OCI-LY7 (cell line): ENCODE measurements around the gene RETSAT. TPM values are rescaled to one million over a fixed set of nuclear protein-coding genes. Genes with fewer than 3 reads are reported as not detected.

Experiments
- BruUV-seq: library from RNA; stranded (reverse); fragments of 400-500 nt; replicated peaks from 2 replicates; lab custom pipeline; 2021; lab: Mats Ljungman, UMichigan
- CTCF ChIA-PET: fragments of 300-600 bp; sonication (Branson Sonifier 250); formaldehyde crosslinking; loops from one replicate; lab custom pipeline; 2022; ENCODE audit warnings: antibody characterized with exemption; ENCODE audit not compliant: unreplicated experiment; lab: Charles Lee
- POLR2A ChIA-PET: fragments of 300-600 bp; sonication (Branson Sonifier 250); formaldehyde crosslinking; loops from one replicate; lab custom pipeline; 2022; ENCODE audit warnings: antibody characterized with exemption; lab: Charles Lee
- DNase-seq: peaks from one replicate; pipeline ENCODE4 v3.0.0-alpha.2; 2015; ENCODE audit warnings: low spot score
- H2AFZ ChIP-seq: fragments of 200-600 bp; sonication (generic), shearing (Covaris generic); 2 replicates; pipeline ENCODE4 v1.6.1; 2014; ENCODE audit warnings: mild to moderate bottlenecking, antibody characterized with exemption, low read length, moderate library complexity
- H3K27ac ChIP-seq: fragments of 200-600 bp; sonication (generic); 2 replicates; pipeline ENCODE4 v1.5.1; 2014; ENCODE audit warnings: mixed run types, low read depth, mild to moderate bottlenecking, moderate library complexity, low read length, inconsistent platforms; ENCODE audit not compliant: poor library complexity, severe bottlenecking
- H3K36me3 ChIP-seq: fragments of 200-600 bp; sonication (generic); 2 replicates; pipeline ENCODE4 v1.6.1; 2014; ENCODE audit warnings: mild to moderate bottlenecking, antibody characterized with exemption, low read length, moderate library complexity, mixed read lengths; ENCODE audit not compliant: insufficient read depth
- H3K4me1 ChIP-seq: fragments of 200-600 bp; sonication (generic); 2 replicates; pipeline ENCODE4 v1.5.1; 2014; ENCODE audit warnings: mild to moderate bottlenecking, low read length; ENCODE audit not compliant: insufficient read depth, poor library complexity, severe bottlenecking
- H3K4me2 ChIP-seq: fragments of 200-600 bp; sonication (generic); 2 replicates; pipeline ENCODE4 v1.6.1; 2014; ENCODE audit warnings: mild to moderate bottlenecking, low read length
- H3K4me3 ChIP-seq: fragments of 200-600 bp; sonication (generic); 2 replicates; pipeline ENCODE4 v1.5.1; 2014; ENCODE audit warnings: mild to moderate bottlenecking, low read depth, low read length; ENCODE audit not compliant: poor library complexity, severe bottlenecking
- H3K79me2 ChIP-seq: fragments of 200-600 bp; sonication (generic); 2 replicates; pipeline ENCODE4 v1.6.1; 2016; ENCODE audit warnings: low read depth, mild to moderate bottlenecking, low read length, moderate library complexity, mixed read lengths; ENCODE audit not compliant: insufficient read depth
- H3K9me2 ChIP-seq: fragments of 200-600 bp; sonication (generic); 2 replicates; pipeline ENCODE4 v1.6.1; 2016; ENCODE audit warnings: mild to moderate bottlenecking, low read length, mixed read lengths; ENCODE audit not compliant: insufficient read depth
- H3K9me3 ChIP-seq: fragments of 200-600 bp; sonication (generic); 2 replicates; pipeline ENCODE4 v1.6.1; 2014; ENCODE audit warnings: mild to moderate bottlenecking, mixed run types, low read length, mixed read lengths
- H4K20me1 ChIP-seq: fragments of 200-600 bp; sonication (generic); 2 replicates; pipeline ENCODE4 v1.6.1; 2014; ENCODE audit warnings: mild to moderate bottlenecking, antibody characterized with exemption, low read length, moderate library complexity, mixed read lengths; ENCODE audit not compliant: insufficient read depth
- EZH2phosphoT487 ChIP-seq: fragments of 200-600 bp; sonication (generic); IDR thresholded peaks from 2 replicates; pipeline ENCODE4 v1.6.1; 2018; ENCODE audit warnings: low read depth, borderline replicate concordance, mild to moderate bottlenecking, mixed run types, antibody characterized with exemption, low read length, moderate library complexity, mixed read lengths
- intact Hi-C: fragments of 100-400 bp; cut with micrococcal nuclease; formaldehyde crosslinking; loops from one replicate; pipeline ENCODE4 v1.10.0; 2022; ENCODE audit not compliant: unreplicated experiment
- total RNA-seq, 2 experiments: library from RNA; depleted of rRNA in 1 of 2; stranded (reverse); fragments of >200 nt in 1 of 2; shearing (Covaris generic) in 1 of 2; gene quantifications; 2 replicates each; pipeline ENCODE4 v1.2.3, GENCODE V29; 2014 to 2022
- TF ChIP-seq, protein P1 (sequence below): fragments of 200-600 bp; sonication (generic); conservative IDR thresholded peaks from 2 replicates; pipeline ENCODE4 v1.5.1; 2014; ENCODE audit warnings: mild to moderate bottlenecking, antibody characterized with exemption, low read length, moderate library complexity, mixed read lengths

Gene RETSAT
- total RNA-seq, 2 experiments from 2014 or later, result 14.1 to 19.9 TPM

DNA sequence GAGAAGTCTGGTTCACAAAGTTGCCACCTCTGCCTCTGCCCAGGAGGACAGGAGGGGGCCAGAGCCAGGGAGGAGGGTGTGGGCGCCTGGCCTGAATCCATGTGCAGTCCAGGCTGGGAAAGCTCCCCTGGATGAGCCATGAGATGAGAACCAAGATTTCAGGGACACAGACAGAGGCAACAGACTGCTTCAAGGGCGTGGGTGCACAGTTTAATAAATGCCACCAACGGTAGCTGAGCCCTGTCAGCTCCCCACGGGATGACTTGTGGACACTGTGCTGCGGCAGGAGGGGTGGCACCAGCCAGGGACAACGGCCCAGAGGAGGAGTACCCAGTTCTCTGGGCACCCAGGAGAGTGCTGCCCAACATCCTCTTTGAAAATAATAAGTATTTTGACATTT lies 40.6 kb upstream of the RETSAT start:
- no peak for DNase-seq
- no peak overlapping the region for H3K27ac ChIP-seq
- H2AFZ ChIP-seq, result no peak overlapping the region
- no peak for TF ChIP-seq EZH2phosphoT487
- TF ChIP-seq, protein P1, sequence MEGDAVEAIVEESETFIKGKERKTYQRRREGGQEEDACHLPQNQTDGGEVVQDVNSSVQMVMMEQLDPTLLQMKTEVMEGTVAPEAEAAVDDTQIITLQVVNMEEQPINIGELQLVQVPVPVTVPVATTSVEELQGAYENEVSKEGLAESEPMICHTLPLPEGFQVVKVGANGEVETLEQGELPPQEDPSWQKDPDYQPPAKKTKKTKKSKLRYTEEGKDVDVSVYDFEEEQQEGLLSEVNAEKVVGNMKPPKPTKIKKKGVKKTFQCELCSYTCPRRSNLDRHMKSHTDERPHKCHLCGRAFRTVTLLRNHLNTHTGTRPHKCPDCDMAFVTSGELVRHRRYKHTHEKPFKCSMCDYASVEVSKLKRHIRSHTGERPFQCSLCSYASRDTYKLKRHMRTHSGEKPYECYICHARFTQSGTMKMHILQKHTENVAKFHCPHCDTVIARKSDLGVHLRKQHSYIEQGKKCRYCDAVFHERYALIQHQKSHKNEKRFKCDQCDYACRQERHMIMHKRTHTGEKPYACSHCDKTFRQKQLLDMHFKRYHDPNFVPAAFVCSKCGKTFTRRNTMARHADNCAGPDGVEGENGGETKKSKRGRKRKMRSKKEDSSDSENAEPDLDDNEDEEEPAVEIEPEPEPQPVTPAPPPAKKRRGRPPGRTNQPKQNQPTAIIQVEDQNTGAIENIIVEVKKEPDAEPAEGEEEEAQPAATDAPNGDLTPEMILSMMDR, result no peak
- H3K4me2 ChIP-seq, result no peak overlapping the region
- H3K4me3 ChIP-seq, result no peak overlapping the region
- H3K4me1 ChIP-seq, result peaks cover 8% of the 10 kb centered on the region
- no peaks in the 10 kb centered on the region for H3K36me3 ChIP-seq
- H3K9me2 ChIP-seq, result no peaks in the 10 kb centered on the region
- BruUV-seq, result no TSS peak
- POLR2A ChIA-PET, result interaction anchor here (0.6 kb wide), 1 partner anchor 13 kb away, joined by 5 read pairs; no protein-coding TSS in a partner anchor
- intact Hi-C loops, result no loop called here
- CTCF ChIA-PET, result interaction anchor here (0.6 kb wide), 1 partner anchor 22 kb away, joined by 6 read pairs; no protein-coding TSS in a partner anchor
- no peaks in the 10 kb centered on the region for H3K79me2 ChIP-seq
- H4K20me1 ChIP-seq, result no peaks in the 10 kb centered on the region
- H3K9me3 ChIP-seq, result no peaks in the 10 kb centered on the region

DNA sequence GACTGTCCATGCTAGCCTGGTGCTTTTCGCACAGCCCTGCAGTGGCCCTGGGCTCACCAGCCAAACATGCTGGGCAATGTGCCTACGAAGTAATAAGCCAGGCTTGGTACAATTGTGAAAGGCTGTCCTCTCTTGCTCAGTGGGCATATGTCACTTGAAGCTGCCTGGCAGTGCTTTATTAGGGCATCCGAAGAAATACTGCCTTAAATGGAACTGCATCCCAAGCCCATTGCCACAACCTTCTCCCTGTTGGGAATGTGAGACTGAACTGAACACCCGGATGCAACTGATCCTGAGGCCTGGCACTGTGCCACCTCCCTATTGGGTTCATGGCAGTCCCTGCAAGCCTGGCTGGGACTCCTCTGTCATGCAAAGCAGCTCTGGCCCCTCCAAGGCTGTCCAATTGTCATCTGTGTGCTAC lies 39.9 kb upstream of the RETSAT start:
- Histone ChIP-seq H3K9me2 (no peaks in the 10 kb centered on the region), H3K36me3 (no peaks in the 10 kb centered on the region), H4K20me1 (no peaks in the 10 kb centered on the region), H3K4me3 (no peak overlapping the region), H3K79me2 (no peaks in the 10 kb centered on the region), H3K4me2 (no peak overlapping the region), H3K4me1 (peaks cover 8% of the 10 kb centered on the region), H3K27ac (no peak overlapping the region), H3K9me3 (no peaks in the 10 kb centered on the region), H2AFZ (no peak overlapping the region)
- intact Hi-C loops, result no loop called here
- ChIA-PET CTCF (no interaction called here), POLR2A (interaction anchor here (0.6 kb wide), 1 partner anchor 1268 kb away, joined by 3 read pairs; no protein-coding TSS in a partner anchor)
- BruUV-seq, result no TSS peak
- TF ChIP-seq EZH2phosphoT487, result no peak
- TF ChIP-seq, protein P1, result no peak
- no peak for DNase-seq

DNA sequence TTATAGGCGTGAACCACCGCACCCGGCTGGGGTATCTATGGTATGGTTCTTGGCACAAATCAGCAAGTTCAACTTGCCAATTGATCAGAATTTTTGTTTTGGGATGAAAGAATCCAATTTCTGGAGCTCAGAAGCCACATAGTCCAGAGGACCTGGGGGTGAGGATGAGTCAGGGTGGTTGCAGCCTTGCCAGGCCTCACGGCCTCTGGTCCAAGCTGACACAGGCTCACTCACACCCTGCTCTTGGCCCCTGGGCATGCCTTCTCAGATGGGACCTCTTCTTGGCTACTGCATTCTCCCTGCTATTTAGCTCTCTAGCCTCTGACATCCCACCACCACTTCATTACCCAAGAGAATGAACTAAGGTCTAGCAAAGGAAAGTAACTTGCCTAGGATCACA lies 39.5 kb upstream of the RETSAT start:
- Histone ChIP-seq H3K79me2 (no peaks in the 10 kb centered on the region), H3K4me2 (no peak overlapping the region), H3K27ac (no peak overlapping the region), H3K36me3 (no peaks in the 10 kb centered on the region), H3K9me3 (no peaks in the 10 kb centered on the region), H2AFZ (no peak overlapping the region), H3K4me3 (no peak overlapping the region), H4K20me1 (no peaks in the 10 kb centered on the region), H3K9me2 (no peaks in the 10 kb centered on the region), H3K4me1 (peaks cover 8% of the 10 kb centered on the region)
- ChIA-PET POLR2A (interaction anchor here (0.6 to 1.0 kb wide), 2 partner anchors 24 to 180 kb away, joined by 3 read pairs; partner anchors contain the start of gene SH2D6), CTCF (no interaction called here)
- no peak for TF ChIP-seq EZH2phosphoT487
- TF ChIP-seq, protein P1, result no peak
- intact Hi-C loops, result no loop called here
- BruUV-seq, result no TSS peak
- DNase-seq, result no peak
